ENCODE data around the gene FOXP1. TPM values are rescaled to one million over a fixed set of nuclear protein-coding genes. Genes with fewer than 3 reads are reported as not detected.
A peak's percentile ranks its signal among the peaks of the same experiment; 100 is the strongest.

The FOXP1 gene
- total and polyA plus RNA-seq, 2 experiments from 2014 or later: 76.8 to 99.8 TPM

- TF ChIP-seq EZH2 (IDR thresholded peaks at IDR 0.05; ENCODE audit: borderline replicate concordance) (no peak), EZH2phosphoT487 (IDR thresholded peaks at IDR 0.05; ENCODE audit: low read depth, severe bottlenecking, unreplicated experiment) (no peak), CTCF (IDR thresholded peaks at IDR 0.05; ENCODE audit: poor library complexity) (no peak)
- Histone ChIP-seq H2AFZ (no peak overlapping the region), H3K27ac (no peak overlapping the region), H3K4me1 (ENCODE audit: insufficient read depth) (peaks cover 32% of the 10 kb centered on the region), H3K27me3 (no peaks in the 10 kb centered on the region), H3K9me2 (replicated peaks; ENCODE audit: insufficient read depth) (no peaks in the 10 kb centered on the region), H3K9me3 (ENCODE audit: low read depth) (no peaks in the 10 kb centered on the region), H3K79me2 (peaks cover 39% of the 10 kb centered on the region), H3K4me2 (no peak overlapping the region), H3K36me3 (replicated peaks; ENCODE audit: insufficient read depth, low read depth) (no peaks in the 10 kb centered on the region), H3K4me3 (no peak overlapping the region), H4K20me1 (ENCODE audit: insufficient read depth, poor library complexity, severe bottlenecking) (no peaks in the 10 kb centered on the region)
- 82% methylated on average over 4 of the region's 4 CpGs for WGBS (ENCODE audit: low lambda C conversion rate, missing lambda C conversion rate)
- DNase-seq (ENCODE audit: low spot score): no peak
Measured at GRCh38 chr3:71308836-71309235, 274.7 kb downstream of the FOXP1 start.

GRCh38 chr3:71307991-71308697, 275.4 kb downstream of the FOXP1 start:
- no peak overlapping the region for H2AFZ ChIP-seq
- H3K27me3 ChIP-seq: no peaks in the 10 kb centered on the region
- no peaks in the 10 kb centered on the region for H4K20me1 ChIP-seq (ENCODE audit: insufficient read depth, poor library complexity, severe bottlenecking)
- H3K9me2 ChIP-seq (replicated peaks; ENCODE audit: insufficient read depth): no peaks in the 10 kb centered on the region
- no peak for DNase-seq (ENCODE audit: low spot score)
- peak overlapping the region; percentile 23 for H3K4me2 ChIP-seq
- H3K27ac ChIP-seq: peak overlapping the region; percentile 34
- no peaks in the 10 kb centered on the region for H3K36me3 ChIP-seq (replicated peaks; ENCODE audit: insufficient read depth, low read depth)
- H3K4me3 ChIP-seq: no peak overlapping the region
- H3K9me3 ChIP-seq (ENCODE audit: low read depth): no peaks in the 10 kb centered on the region
- no peak for TF ChIP-seq EZH2 (IDR thresholded peaks at IDR 0.05; ENCODE audit: borderline replicate concordance)
- 70% methylated on average over 17 of the region's 17 CpGs for WGBS (ENCODE audit: low lambda C conversion rate, missing lambda C conversion rate)
- H3K79me2 ChIP-seq: peaks cover 43% of the 10 kb centered on the region
- peaks cover 39% of the 10 kb centered on the region for H3K4me1 ChIP-seq (ENCODE audit: insufficient read depth)

GRCh38 chr3:71305231-71306206, 278.0 kb downstream of the FOXP1 start:
- Histone ChIP-seq H3K9me2 (replicated peaks; ENCODE audit: insufficient read depth) (no peaks in the 10 kb centered on the region), H3K79me2 (peaks cover 60% of the 10 kb centered on the region), H4K20me1 (ENCODE audit: insufficient read depth, poor library complexity, severe bottlenecking) (no peaks in the 10 kb centered on the region), H3K4me1 (ENCODE audit: insufficient read depth) (peaks cover 52% of the 10 kb centered on the region), H3K9me3 (ENCODE audit: low read depth) (no peaks in the 10 kb centered on the region), H2AFZ (peak overlapping the region; percentile 63), H3K36me3 (replicated peaks; ENCODE audit: insufficient read depth, low read depth) (no peaks in the 10 kb centered on the region), H3K4me2 (peak overlapping the region; percentile 77), H3K4me3 (peak overlapping the region; percentile 56), H3K27me3 (no peaks in the 10 kb centered on the region), H3K27ac (peak overlapping the region; percentile 93)
- TF ChIP-seq EZH2 (IDR thresholded peaks at IDR 0.05; ENCODE audit: borderline replicate concordance) (no peak), EZH2phosphoT487 (IDR thresholded peaks at IDR 0.05; ENCODE audit: low read depth, severe bottlenecking, unreplicated experiment) (no peak), CTCF (IDR thresholded peaks at IDR 0.05; ENCODE audit: poor library complexity) (no peak)
- 8% methylated on average over 21 of the region's 21 CpGs for WGBS (ENCODE audit: low lambda C conversion rate, missing lambda C conversion rate)
- DNase-seq (ENCODE audit: low spot score): peak; percentile 49

- Histone ChIP-seq H3K27me3 (no peaks in the 10 kb centered on the region), H3K27ac (peak overlapping the region; percentile 93), H3K9me2 (replicated peaks; ENCODE audit: insufficient read depth) (no peaks in the 10 kb centered on the region), H3K36me3 (replicated peaks; ENCODE audit: insufficient read depth, low read depth) (no peaks in the 10 kb centered on the region), H3K79me2 (peaks cover 67% of the 10 kb centered on the region), H3K4me3 (peak overlapping the region; percentile 56), H3K4me2 (peak overlapping the region; percentile 77), H3K9me3 (ENCODE audit: low read depth) (no peaks in the 10 kb centered on the region), H2AFZ (peak overlapping the region; percentile 63), H4K20me1 (ENCODE audit: insufficient read depth, poor library complexity, severe bottlenecking) (no peaks in the 10 kb centered on the region), H3K4me1 (ENCODE audit: insufficient read depth) (peaks cover 44% of the 10 kb centered on the region)
- peak; percentile 62 for TF ChIP-seq CTCF (IDR thresholded peaks at IDR 0.05; ENCODE audit: poor library complexity)
- TF ChIP-seq EZH2phosphoT487 (IDR thresholded peaks at IDR 0.05; ENCODE audit: low read depth, severe bottlenecking, unreplicated experiment): no peak
- no peak for TF ChIP-seq EZH2 (IDR thresholded peaks at IDR 0.05; ENCODE audit: borderline replicate concordance)
- peak; percentile 63 for DNase-seq (ENCODE audit: low spot score)
- 10% methylated on average over 3 of the region's 3 CpGs for WGBS (ENCODE audit: low lambda C conversion rate, missing lambda C conversion rate)
Measured at GRCh38 chr3:71304684-71305083, 278.8 kb downstream of the FOXP1 start.
